SH-SY5Y (cell line): ENCODE results near the gene FAM174B.

Experiments used
- GATA2 ChIP-seq: IDR thresholded peaks from 2 replicates; pipeline ENCODE4 v1.6.1; 2011; ENCODE audit warnings: mild to moderate bottlenecking, low read depth, low read length
- GATA3 ChIP-seq: IDR thresholded peaks from 2 replicates; pipeline ENCODE4 v1.6.1; 2011; ENCODE audit warnings: low read depth, mild to moderate bottlenecking, low read length, moderate library complexity

FAM174B gene

GRCh38 chr15:92671406-92671805, 15.8 kb upstream of the FAM174B start:
- TF ChIP-seq GATA3 (no peak), GATA2 (no peak)

GRCh38 chr15:92670621-92671020, 15.0 kb upstream of the FAM174B start:
- TF ChIP-seq GATA2 (no peak), GATA3 (no peak)

- no peak for TF ChIP-seq GATA3
- no peak for TF ChIP-seq GATA2
Measured at GRCh38 chr15:92669432-92669831, 13.9 kb upstream of the FAM174B start.

- TF ChIP-seq GATA2 = no peak
- TF ChIP-seq GATA3 = no peak
Measured at GRCh38 chr15:92668620-92669019, 13.0 kb upstream of the FAM174B start.

- TF ChIP-seq GATA2 (no peak), GATA3 (no peak)
Measured at GRCh38 chr15:92667970-92668485, 12.5 kb upstream of the FAM174B start.

- no peak for TF ChIP-seq GATA2
- no peak for TF ChIP-seq GATA3
Measured at GRCh38 chr15:92667287-92667904, 11.8 kb upstream of the FAM174B start.

GRCh38 chr15:92666780-92667179, 11.2 kb upstream of the FAM174B start:
- TF ChIP-seq GATA2 (no peak), GATA3 (no peak)

- no peak for TF ChIP-seq GATA2
- no peak for TF ChIP-seq GATA3
Measured at GRCh38 chr15:92665100-92665555, 9.6 kb upstream of the FAM174B start.

GRCh38 chr15:92664178-92664900, 8.8 kb upstream of the FAM174B start:
- TF ChIP-seq GATA3 = no peak
- no peak for TF ChIP-seq GATA2

- TF ChIP-seq GATA2 (no peak), GATA3 (no peak)
Measured at GRCh38 chr15:92663250-92663951, 7.8 kb upstream of the FAM174B start.

GRCh38 chr15:92662762-92663161, 7.2 kb upstream of the FAM174B start:
- TF ChIP-seq GATA3 = no peak
- no peak for TF ChIP-seq GATA2

GRCh38 chr15:92661956-92662355, 6.4 kb upstream of the FAM174B start:
- TF ChIP-seq GATA2 = no peak
- TF ChIP-seq GATA3 = no peak

- no peak for TF ChIP-seq GATA2
Measured at GRCh38 chr15:92661069-92661468, 5.5 kb upstream of the FAM174B start.

GRCh38 chr15:92657486-92657885, 1.9 kb upstream of the FAM174B start:
- TF ChIP-seq GATA3 = no peak
- TF ChIP-seq GATA2 = no peak

GRCh38 chr15:92656089-92656488, 514 bp upstream of the FAM174B start:
- TF ChIP-seq GATA3 (no peak), GATA2 (no peak)

GRCh38 chr15:92654662-92655061, 913 bp downstream of the FAM174B start:
- TF ChIP-seq GATA2 = no peak
- no peak for TF ChIP-seq GATA3
